ENCODE measurements around the gene GSTK1. TPM values are rescaled to one million over a fixed set of nuclear protein-coding genes. Genes with fewer than 3 reads are reported as not detected.

GSTK1 gene
- total RNA-seq, 1 donor from 2014 or later = 51.0 TPM

DNA sequence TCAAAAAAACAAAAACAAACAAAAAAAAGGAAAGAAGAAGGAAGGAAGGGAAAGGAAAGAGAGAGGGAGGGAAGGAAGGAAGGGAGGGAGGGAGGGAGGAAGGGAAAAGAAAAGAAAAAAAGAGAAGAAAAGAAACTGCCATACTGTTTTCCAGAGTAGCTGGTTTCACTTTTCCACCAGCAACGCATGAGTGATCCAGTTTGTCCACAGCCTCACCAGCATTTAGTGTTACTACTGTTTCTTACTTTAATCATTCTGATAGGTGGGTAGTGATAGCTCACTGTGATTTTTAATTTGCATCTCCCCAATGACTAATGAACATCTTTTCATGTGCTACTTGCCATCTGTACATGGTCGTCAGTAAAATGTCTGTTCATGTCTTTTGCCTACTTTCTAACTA, 9.6 kb downstream of the GSTK1 start:
- H3K4me1 Mint-ChIP-seq = no peaks in the 10 kb centered on the region
- H3K27me3 Mint-ChIP-seq (ENCODE audit: low read depth) = no peaks in the 10 kb centered on the region
- DNase-seq (ENCODE audit: low read depth, low spot score) = no peak
- TF ChIP-seq, protein P1, sequence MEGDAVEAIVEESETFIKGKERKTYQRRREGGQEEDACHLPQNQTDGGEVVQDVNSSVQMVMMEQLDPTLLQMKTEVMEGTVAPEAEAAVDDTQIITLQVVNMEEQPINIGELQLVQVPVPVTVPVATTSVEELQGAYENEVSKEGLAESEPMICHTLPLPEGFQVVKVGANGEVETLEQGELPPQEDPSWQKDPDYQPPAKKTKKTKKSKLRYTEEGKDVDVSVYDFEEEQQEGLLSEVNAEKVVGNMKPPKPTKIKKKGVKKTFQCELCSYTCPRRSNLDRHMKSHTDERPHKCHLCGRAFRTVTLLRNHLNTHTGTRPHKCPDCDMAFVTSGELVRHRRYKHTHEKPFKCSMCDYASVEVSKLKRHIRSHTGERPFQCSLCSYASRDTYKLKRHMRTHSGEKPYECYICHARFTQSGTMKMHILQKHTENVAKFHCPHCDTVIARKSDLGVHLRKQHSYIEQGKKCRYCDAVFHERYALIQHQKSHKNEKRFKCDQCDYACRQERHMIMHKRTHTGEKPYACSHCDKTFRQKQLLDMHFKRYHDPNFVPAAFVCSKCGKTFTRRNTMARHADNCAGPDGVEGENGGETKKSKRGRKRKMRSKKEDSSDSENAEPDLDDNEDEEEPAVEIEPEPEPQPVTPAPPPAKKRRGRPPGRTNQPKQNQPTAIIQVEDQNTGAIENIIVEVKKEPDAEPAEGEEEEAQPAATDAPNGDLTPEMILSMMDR (conservative IDR thresholded peaks at IDR 0.05) = no peak
- no peak overlapping the region for H3K4me3 Mint-ChIP-seq
- H3K36me3 Mint-ChIP-seq (ENCODE audit: low read depth) = peaks cover 8% of the 10 kb centered on the region
- H3K9me3 Mint-ChIP-seq = no peaks in the 10 kb centered on the region
- no peak overlapping the region for H3K27ac Mint-ChIP-seq (ENCODE audit: unreplicated experiment)

DNA sequence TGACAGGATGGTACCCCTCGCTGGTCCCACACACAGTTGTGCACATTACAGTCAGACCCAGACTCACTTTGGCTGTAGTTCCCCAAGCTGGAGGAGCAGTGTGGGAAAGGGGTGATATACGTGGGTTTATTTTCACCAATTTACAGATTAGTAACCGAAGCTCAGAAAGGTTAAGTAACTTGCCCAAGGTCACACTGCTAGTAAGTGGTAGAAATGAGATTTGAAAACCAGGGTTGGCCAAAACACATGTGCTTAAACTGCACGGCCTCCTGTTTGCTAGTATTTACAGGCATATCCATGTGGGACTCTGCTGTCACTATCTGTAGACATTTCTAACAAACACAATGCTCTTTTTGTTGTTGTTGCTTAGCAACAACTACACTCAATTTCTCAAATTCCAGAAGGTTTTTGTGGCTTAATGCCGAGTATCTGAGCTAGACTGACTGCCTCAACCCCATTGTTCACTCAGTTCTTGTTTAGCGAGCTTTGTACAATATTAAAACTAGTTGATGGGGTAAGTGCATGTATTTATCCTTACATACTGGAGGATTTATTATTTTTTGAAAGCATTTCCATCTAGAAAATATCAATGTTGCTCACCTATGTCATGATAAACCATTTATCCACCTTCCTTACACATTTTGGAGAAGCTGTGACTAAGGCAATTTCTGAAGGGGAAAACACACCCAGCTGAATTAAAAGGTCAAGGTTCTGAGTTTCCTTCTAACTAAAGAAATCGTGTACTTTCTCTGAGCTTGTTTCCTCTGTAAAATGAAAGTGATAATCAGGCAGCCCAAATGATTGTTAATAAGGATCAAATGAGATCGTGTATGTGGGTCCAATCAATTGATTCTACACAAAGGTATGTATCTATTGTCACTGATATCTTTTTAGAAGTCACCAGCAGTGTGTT, 16.2 kb downstream of the GSTK1 start:
- H3K27ac Mint-ChIP-seq (ENCODE audit: unreplicated experiment) = peak overlapping the region; percentile 80

DNA sequence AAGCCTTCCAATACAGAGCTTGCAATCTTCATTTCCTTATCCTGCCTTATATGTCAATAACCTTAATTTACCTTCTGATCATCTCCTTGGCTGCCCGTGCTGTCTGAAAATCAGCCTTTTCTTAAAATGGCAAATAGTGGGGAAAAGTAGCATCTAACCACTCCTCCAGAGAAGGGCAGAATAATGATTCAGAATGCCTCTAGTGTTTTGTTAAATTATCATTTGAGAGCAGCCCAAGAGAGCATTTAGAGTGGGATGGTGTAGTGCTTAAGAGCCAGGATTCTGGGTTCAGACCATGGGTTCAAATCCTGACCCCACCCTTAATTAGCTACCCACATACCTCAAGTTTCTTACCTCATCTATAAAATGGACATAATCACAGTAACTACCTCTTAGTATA, 16.9 kb downstream of the GSTK1 start:
- Mint-ChIP-seq H3K27me3 (ENCODE audit: low read depth) (no peaks in the 10 kb centered on the region), H3K36me3 (ENCODE audit: low read depth) (no peaks in the 10 kb centered on the region), H3K27ac (ENCODE audit: unreplicated experiment) (peak overlapping the region; percentile 80), H3K4me1 (peaks cover 49% of the 10 kb centered on the region), H3K4me3 (no peak overlapping the region), H3K9me3 (no peaks in the 10 kb centered on the region)
- DNase-seq (ENCODE audit: low read depth, low spot score) = no peak
- TF ChIP-seq, protein P1 (conservative IDR thresholded peaks at IDR 0.05) = no peak

More for the DNA sequence above, 16.2 kb downstream of the GSTK1 start:
- peak overlapping the region; percentile 32 for H3K4me3 Mint-ChIP-seq
- TF ChIP-seq, protein P1 (conservative IDR thresholded peaks at IDR 0.05) = no peak
- H3K9me3 Mint-ChIP-seq = no peaks in the 10 kb centered on the region
- H3K36me3 Mint-ChIP-seq (ENCODE audit: low read depth) = no peaks in the 10 kb centered on the region
- H3K4me1 Mint-ChIP-seq = peaks cover 42% of the 10 kb centered on the region
- H3K27me3 Mint-ChIP-seq (ENCODE audit: low read depth) = no peaks in the 10 kb centered on the region
- DNase-seq (ENCODE audit: low read depth, low spot score) = no peak

DNA sequence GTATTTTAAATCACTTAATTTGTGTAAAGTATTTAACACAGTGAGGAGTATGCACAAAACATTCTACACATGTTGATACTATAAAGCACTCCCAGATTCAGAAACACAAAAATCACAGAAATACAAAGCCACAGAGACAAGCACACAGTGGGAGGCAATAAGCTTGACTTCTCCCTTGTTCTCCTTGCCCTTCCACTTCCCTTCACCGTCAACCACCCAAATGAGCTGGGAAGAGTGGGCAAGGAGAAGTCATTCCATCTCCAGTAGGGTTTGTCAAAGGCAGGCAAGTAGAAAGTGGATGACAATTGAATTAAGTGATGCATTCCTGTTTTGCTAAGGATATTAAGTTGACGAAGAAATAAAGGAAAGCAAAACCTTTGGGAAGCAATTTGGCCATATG, 17.3 kb downstream of the GSTK1 start:
- no peaks in the 10 kb centered on the region for H3K27me3 Mint-ChIP-seq (ENCODE audit: low read depth)
- H3K4me1 Mint-ChIP-seq = peaks cover 53% of the 10 kb centered on the region
- H3K9me3 Mint-ChIP-seq = no peaks in the 10 kb centered on the region
- DNase-seq (ENCODE audit: low read depth, low spot score) = no peak
- TF ChIP-seq, protein P1 (conservative IDR thresholded peaks at IDR 0.05) = no peak
- H3K4me3 Mint-ChIP-seq = no peak overlapping the region
- H3K27ac Mint-ChIP-seq (ENCODE audit: unreplicated experiment) = peak overlapping the region; percentile 64
- H3K36me3 Mint-ChIP-seq (ENCODE audit: low read depth) = no peaks in the 10 kb centered on the region

DNA sequence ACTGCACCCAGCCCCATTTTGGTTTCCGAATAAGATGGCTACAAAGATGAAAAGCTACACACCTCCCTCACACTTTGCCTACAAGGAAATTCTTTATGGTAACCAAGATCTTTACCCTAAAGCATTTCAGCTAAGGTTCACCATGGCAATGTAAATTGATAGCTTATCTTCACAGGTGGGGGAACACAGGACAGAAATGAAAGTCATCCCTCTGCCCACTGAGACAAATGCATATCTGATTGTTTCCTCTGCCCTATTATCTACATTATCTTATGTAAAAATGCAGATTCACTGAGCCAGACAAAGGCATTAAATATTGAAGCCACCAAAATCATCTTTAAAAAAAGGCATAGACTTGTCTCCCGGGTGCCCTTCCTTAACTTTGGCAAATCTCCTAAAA, 18.3 kb downstream of the GSTK1 start:
- no peak overlapping the region for H3K27ac Mint-ChIP-seq (ENCODE audit: unreplicated experiment)
- H3K27me3 Mint-ChIP-seq (ENCODE audit: low read depth) = no peaks in the 10 kb centered on the region
- DNase-seq (ENCODE audit: low read depth, low spot score) = no peak
- TF ChIP-seq, protein P1 (conservative IDR thresholded peaks at IDR 0.05) = no peak
- H3K4me1 Mint-ChIP-seq = peaks cover 63% of the 10 kb centered on the region
- no peak overlapping the region for H3K4me3 Mint-ChIP-seq
- H3K36me3 Mint-ChIP-seq (ENCODE audit: low read depth) = no peaks in the 10 kb centered on the region
- H3K9me3 Mint-ChIP-seq = peaks cover 2% of the 10 kb centered on the region

All from neural crest cell (in vitro differentiated cells).